ENCODE results near the gene NECAB3.
"Not testable (repeated sequence)": the region's sequence is repeated elsewhere in the genome, so short reads cannot be mapped to it uniquely, and the experiment has no call there.

Gene NECAB3

GRCh38 chr20:33648396-33649004 lies 25.7 kb downstream of the NECAB3 start:
- DNase-seq = no peak

GRCh38 chr20:33647603-33648395 lies 26.4 kb downstream of the NECAB3 start:
- DNase-seq = no peak

GRCh38 chr20:33646959-33647602 lies 27.1 kb downstream of the NECAB3 start:
- DNase-seq = not testable (repeated sequence)

GRCh38 chr20:33646191-33646590 lies 28.0 kb downstream of the NECAB3 start:
- no peak for DNase-seq

- DNase-seq = no peak
Observed at GRCh38 chr20:33645396-33645795, 28.8 kb downstream of the NECAB3 start.

GRCh38 chr20:33645072-33645358 lies 29.2 kb downstream of the NECAB3 start:
- no peak for DNase-seq

- no peak for DNase-seq
Observed at GRCh38 chr20:33644313-33645071, 29.7 kb downstream of the NECAB3 start.

GRCh38 chr20:33640287-33640686 lies 33.9 kb downstream of the NECAB3 start:
- no peak for DNase-seq

- no peak for DNase-seq
Observed at GRCh38 chr20:33636776-33637175, 37.5 kb downstream of the NECAB3 start.

GRCh38 chr20:33635341-33635740 lies 38.9 kb downstream of the NECAB3 start:
- DNase-seq = no peak

- DNase-seq = not testable (repeated sequence)
Observed at GRCh38 chr20:33631910-33632309, 42.3 kb downstream of the NECAB3 start.

GRCh38 chr20:33630507-33630906 lies 43.7 kb downstream of the NECAB3 start:
- no peak for DNase-seq

GRCh38 chr20:33629979-33630378 lies 44.2 kb downstream of the NECAB3 start:
- no peak for DNase-seq

- DNase-seq = no peak
Observed at GRCh38 chr20:33629533-33629932, 44.7 kb downstream of the NECAB3 start.

- DNase-seq = no peak
Observed at GRCh38 chr20:33627577-33628216, 46.5 kb downstream of the NECAB3 start.

GRCh38 chr20:33626190-33626589 lies 48.0 kb downstream of the NECAB3 start:
- DNase-seq = no peak

- no peak for DNase-seq
Observed at GRCh38 chr20:33624399-33624798, 49.8 kb downstream of the NECAB3 start.

GRCh38 chr20:33622705-33623365 lies 51.4 kb downstream of the NECAB3 start:
- no peak for DNase-seq

GRCh38 chr20:33621717-33622400 lies 52.4 kb downstream of the NECAB3 start:
- no peak for DNase-seq

GRCh38 chr20:33612001-33612400 lies 62.2 kb downstream of the NECAB3 start:
- no peak for DNase-seq

- DNase-seq = no peak
Observed at GRCh38 chr20:33611106-33611505, 63.1 kb downstream of the NECAB3 start.

GRCh38 chr20:33609504-33609903 lies 64.7 kb downstream of the NECAB3 start:
- no peak for DNase-seq
